Mesothelial cell of epicardium (in vitro differentiated cells): ENCODE results near the gene R3HDM2. TPM values are rescaled to one million over a fixed set of nuclear protein-coding genes. Genes with fewer than 3 reads are reported as not detected.

Experiments
- DNase-seq, 2 experiments: peaks; one replicate each; pipeline ENCODE4 v3.0.0; 2021; ENCODE audit warnings: low spot score in 2 of 2; ENCODE audit not compliant: unreplicated experiment in 2 of 2
- H3K27ac Mint-ChIP-seq: 2 replicates; pipeline ENCODE4 v1.8.0; 2021; ENCODE audit warnings: mixed read lengths
- H3K27me3 Mint-ChIP-seq: 2 replicates; pipeline ENCODE4 v1.8.0; 2021; ENCODE audit warnings: low read depth, mixed read lengths
- H3K36me3 Mint-ChIP-seq: 2 replicates; pipeline ENCODE4 v1.8.0; 2021; ENCODE audit warnings: mixed read lengths
- H3K4me1 Mint-ChIP-seq: 2 replicates; pipeline ENCODE4 v1.8.0; 2021; ENCODE audit warnings: mixed read lengths
- H3K4me3 Mint-ChIP-seq: 2 replicates; pipeline ENCODE4 v1.8.0; 2021; ENCODE audit warnings: mild to moderate bottlenecking, moderate library complexity, mixed read lengths
- H3K9me3 Mint-ChIP-seq: 2 replicates; pipeline ENCODE4 v1.8.0; 2021; ENCODE audit warnings: mixed read lengths
- total RNA-seq: library from RNA; stranded (reverse); gene quantifications from 3 replicates; pipeline ENCODE4 v1.2.1, GENCODE V29; 2021
- TF ChIP-seq, protein P1 (sequence below): fragments of 200-600 bp; sonication (generic); IDR thresholded peaks from one replicate; pipeline ENCODE4 v1.5.0; 2021; ENCODE audit warnings: antibody characterized with exemption; ENCODE audit not compliant: unreplicated experiment

The R3HDM2 gene
- total RNA-seq, 1 donor from 2014 or later: 111 TPM

DNA sequence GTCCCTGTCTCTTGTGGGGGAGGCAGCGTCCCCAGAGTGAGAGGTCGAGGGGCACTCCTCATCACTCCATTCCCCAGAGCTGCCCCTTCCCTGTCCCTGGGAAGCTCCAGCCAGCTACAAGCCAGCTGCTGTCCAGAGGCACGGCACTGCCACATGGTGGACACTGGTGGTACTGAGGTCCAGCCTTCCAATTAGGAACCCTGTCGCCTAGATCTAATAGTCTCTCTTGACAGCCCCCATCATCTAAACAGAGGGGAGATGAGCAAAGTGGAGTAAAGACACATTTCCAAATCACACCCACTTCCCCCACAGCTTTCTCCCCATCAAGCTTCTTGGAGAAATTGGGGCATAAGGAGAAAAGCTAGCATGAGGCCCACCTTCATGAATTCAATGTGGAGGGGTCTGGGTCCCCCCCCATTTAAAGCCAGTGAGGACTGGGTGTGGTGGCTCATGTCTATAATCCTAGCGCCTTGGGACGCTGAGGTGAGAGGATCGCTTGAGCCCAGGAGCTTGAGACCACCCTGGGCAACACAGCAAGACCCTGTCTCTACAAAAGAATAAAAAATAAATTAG lies 22.2 kb upstream of the R3HDM2 start:
- H3K4me1 Mint-ChIP-seq: peaks cover 8% of the 10 kb centered on the region
- H3K9me3 Mint-ChIP-seq: no peaks in the 10 kb centered on the region
- DNase-seq: peak in 1 of 2 experiments; percentile 82
- TF ChIP-seq, protein P1, sequence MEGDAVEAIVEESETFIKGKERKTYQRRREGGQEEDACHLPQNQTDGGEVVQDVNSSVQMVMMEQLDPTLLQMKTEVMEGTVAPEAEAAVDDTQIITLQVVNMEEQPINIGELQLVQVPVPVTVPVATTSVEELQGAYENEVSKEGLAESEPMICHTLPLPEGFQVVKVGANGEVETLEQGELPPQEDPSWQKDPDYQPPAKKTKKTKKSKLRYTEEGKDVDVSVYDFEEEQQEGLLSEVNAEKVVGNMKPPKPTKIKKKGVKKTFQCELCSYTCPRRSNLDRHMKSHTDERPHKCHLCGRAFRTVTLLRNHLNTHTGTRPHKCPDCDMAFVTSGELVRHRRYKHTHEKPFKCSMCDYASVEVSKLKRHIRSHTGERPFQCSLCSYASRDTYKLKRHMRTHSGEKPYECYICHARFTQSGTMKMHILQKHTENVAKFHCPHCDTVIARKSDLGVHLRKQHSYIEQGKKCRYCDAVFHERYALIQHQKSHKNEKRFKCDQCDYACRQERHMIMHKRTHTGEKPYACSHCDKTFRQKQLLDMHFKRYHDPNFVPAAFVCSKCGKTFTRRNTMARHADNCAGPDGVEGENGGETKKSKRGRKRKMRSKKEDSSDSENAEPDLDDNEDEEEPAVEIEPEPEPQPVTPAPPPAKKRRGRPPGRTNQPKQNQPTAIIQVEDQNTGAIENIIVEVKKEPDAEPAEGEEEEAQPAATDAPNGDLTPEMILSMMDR: peak; percentile 72
- no peaks in the 10 kb centered on the region for H3K36me3 Mint-ChIP-seq
- no peak overlapping the region for H3K27ac Mint-ChIP-seq
- no peak overlapping the region for H3K4me3 Mint-ChIP-seq
- peaks cover 12% of the 10 kb centered on the region for H3K27me3 Mint-ChIP-seq

DNA sequence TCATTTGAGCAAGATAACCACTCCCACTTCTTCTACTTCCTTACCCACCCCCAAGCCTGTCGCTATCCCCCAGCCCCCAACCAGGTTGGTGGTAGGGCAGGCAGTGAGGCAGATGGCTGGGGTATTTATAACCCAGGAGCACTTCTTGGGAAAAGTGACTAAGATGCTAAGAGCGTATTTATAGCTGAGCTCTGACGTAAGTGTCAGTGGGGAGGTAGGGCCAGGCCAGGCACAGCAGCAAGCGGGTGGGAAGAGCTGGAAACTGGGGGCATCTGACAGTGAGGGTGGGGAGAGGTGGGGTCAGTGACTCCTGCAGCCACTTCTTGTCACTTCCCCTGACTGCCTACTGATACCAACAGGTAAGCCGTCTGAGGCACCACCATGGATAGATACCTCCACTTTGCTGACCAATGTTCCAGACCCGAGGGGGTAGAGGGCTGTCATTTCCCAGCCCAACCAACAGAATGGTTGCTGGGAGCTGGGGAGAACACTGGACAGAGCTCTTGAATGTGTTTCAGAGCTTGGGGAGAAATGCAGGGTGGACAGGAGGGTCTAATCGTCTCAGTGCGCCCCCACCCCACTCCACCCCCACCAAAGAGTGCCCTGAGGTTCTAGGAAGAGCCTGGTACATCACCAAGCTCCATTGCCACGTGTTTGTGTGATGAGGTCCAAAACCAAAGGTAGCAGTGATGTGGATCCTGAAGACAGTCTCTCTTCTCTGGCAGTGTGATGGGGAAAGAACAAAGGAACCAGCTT lies 21.5 kb upstream of the R3HDM2 start:
- peaks cover 8% of the 10 kb centered on the region for H3K4me1 Mint-ChIP-seq
- no peak overlapping the region for H3K4me3 Mint-ChIP-seq
- peak overlapping the region; percentile 30 for H3K27ac Mint-ChIP-seq

DNA sequence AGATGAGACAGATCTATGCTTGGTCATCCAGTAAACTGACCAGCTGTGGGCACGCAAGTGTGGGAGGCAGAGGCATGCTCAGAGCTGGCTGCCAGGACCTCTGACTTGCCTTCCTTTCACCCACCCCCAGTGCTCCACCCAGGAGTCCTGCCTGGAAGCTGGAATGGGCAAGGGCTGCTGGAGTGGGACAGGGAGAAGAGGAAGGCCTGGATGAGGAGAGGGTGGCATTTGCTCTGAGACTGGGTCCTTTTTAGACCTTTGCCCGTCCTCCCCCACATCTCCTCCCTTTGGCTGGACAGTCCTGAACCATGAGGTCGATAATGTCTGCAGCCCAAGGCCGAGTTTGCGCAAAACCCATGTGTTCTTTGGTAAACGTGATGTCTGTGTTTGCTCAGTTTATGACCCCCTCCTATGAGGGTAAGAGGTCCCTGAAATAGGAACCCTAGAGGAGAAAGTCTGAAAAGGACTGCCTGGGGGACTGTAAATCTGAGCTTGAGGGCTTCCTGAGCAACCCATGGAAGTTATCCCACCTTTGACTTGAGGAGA lies 20.5 kb upstream of the R3HDM2 start:
- H3K27ac Mint-ChIP-seq: no peak overlapping the region
- H3K9me3 Mint-ChIP-seq: no peaks in the 10 kb centered on the region
- TF ChIP-seq, protein P1: no peak
- H3K36me3 Mint-ChIP-seq: no peaks in the 10 kb centered on the region
- H3K27me3 Mint-ChIP-seq: peaks cover 12% of the 10 kb centered on the region
- no peak overlapping the region for H3K4me3 Mint-ChIP-seq
- peaks cover 8% of the 10 kb centered on the region for H3K4me1 Mint-ChIP-seq
- DNase-seq: no peak

More for the DNA sequence above, 21.5 kb upstream of the R3HDM2 start:
- Mint-ChIP-seq H3K36me3 (no peaks in the 10 kb centered on the region), H3K9me3 (no peaks in the 10 kb centered on the region), H3K27me3 (peaks cover 12% of the 10 kb centered on the region)
- TF ChIP-seq, protein P1: no peak
- DNase-seq: no peak

DNA sequence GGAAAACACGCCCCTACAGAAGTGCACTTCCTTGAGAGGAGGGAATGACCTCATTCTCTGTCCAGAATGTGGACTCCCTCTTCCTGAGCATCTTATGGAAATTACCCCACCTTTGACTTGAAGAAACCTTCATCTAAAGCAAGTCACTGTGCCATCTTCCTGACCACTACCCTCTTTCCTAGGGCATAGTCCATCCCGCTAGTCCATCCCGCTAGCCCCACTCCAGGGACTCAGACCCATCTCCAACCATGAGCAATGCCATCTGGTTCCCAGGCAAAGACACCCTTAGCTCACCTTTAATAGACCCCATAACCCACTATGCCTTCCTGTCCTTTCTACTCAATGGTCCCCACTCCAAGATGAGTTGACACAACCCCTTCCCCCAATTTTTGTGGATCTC lies 19.2 kb upstream of the R3HDM2 start:
- Mint-ChIP-seq H3K36me3 (no peaks in the 10 kb centered on the region), H3K27me3 (peaks cover under 1% of the 10 kb centered on the region), H3K27ac (no peak overlapping the region), H3K9me3 (no peaks in the 10 kb centered on the region), H3K4me3 (no peak overlapping the region), H3K4me1 (peaks cover 6% of the 10 kb centered on the region)
- TF ChIP-seq, protein P1: no peak
- DNase-seq: no peak

GRCh38 chr12:57449375-57449774 lies 18.5 kb upstream of the R3HDM2 start:
- Mint-ChIP-seq H3K9me3 (no peaks in the 10 kb centered on the region), H3K4me1 (peaks cover 6% of the 10 kb centered on the region), H3K27ac (no peak overlapping the region), H3K27me3 (no peaks in the 10 kb centered on the region), H3K36me3 (no peaks in the 10 kb centered on the region), H3K4me3 (no peak overlapping the region)
- TF ChIP-seq, protein P1: no peak
- no peak for DNase-seq
